Uterus (tissue), 2 donors: Measurements from ENCODE around the gene MCOLN2.
"Not testable (repeated sequence)": the region's sequence is repeated elsewhere in the genome, so short reads cannot be mapped to it uniquely, and the experiment has no call there.

Source experiments
- POLR2A ChIP-seq, 2 donors: fragments of 450-650 bp; IDR thresholded peaks; one replicate each; pipeline ENCODE4 v1.6.1; 2016; ENCODE audit warnings: antibody characterized with exemption in 2 of 2, mild to moderate bottlenecking in 1 of 2, moderate library complexity in 1 of 2
- TF ChIP-seq, protein P1 (sequence below), 4 experiments: fragments of 200-600 bp in 2 of 4; fragments of 450-650 bp in 2 of 4; sonication (generic) in 2 of 4; IDR thresholded peaks; one replicate each; pipeline ENCODE4 v1.5.1; 2016 to 2019; ENCODE audit warnings: antibody characterized with exemption in 4 of 4, mild to moderate bottlenecking in 2 of 4, moderate library complexity in 1 of 4

DNA sequence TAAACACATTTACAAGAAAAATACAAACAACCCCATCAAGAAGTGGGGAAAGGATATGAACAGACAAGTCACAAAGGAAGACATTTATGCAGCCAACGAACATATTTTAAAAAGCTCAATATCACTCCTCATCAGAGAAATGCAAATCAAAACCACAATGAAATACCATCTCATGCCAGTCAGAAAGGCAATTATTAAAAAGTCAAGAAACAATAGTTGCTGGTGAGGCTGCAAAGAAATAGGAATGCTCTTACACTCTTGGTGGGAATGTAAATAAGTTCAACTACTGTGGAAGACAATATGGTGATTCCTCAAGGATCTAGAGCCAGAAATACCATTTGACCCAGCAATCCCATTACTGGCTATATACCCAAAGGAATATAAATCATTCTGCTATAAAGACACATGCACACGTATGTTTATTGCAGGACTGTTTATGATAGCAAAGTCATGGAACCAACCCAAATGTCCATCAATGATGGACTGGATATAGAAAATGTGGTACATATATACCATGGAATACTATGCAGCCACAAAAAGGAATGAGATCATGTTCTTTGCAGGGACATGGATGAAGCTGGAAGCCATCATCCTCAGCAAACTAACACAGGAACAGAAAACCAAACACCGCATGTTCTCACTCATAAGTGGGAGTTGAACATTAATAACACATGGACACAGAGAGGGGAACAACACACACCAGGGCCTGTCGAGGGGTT lies 88.0 kb downstream of the MCOLN2 start:
- TF ChIP-seq, protein P1, sequence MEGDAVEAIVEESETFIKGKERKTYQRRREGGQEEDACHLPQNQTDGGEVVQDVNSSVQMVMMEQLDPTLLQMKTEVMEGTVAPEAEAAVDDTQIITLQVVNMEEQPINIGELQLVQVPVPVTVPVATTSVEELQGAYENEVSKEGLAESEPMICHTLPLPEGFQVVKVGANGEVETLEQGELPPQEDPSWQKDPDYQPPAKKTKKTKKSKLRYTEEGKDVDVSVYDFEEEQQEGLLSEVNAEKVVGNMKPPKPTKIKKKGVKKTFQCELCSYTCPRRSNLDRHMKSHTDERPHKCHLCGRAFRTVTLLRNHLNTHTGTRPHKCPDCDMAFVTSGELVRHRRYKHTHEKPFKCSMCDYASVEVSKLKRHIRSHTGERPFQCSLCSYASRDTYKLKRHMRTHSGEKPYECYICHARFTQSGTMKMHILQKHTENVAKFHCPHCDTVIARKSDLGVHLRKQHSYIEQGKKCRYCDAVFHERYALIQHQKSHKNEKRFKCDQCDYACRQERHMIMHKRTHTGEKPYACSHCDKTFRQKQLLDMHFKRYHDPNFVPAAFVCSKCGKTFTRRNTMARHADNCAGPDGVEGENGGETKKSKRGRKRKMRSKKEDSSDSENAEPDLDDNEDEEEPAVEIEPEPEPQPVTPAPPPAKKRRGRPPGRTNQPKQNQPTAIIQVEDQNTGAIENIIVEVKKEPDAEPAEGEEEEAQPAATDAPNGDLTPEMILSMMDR (IDR thresholded peaks at IDR 0.05): not testable (repeated sequence)
- TF ChIP-seq POLR2A (IDR thresholded peaks at IDR 0.05): not testable (repeated sequence)
